Esophagus muscularis mucosa (tissue), 4 donors: ENCODE results near the gene FSCN2. TPM values are rescaled to one million over a fixed set of nuclear protein-coding genes. Genes with fewer than 3 reads are reported as not detected.

Experiments used
- DNase-seq: peaks from one replicate; pipeline ENCODE4 v3.0.0-alpha.2; 2017; ENCODE audit errors: extremely low spot score
- H3K27ac ChIP-seq, 4 donors: fragments of 200-600 bp; sonication (generic); replicated peaks in 1 of 4; 1 replicate in 3 of 4; 2 replicates in 1 of 4; pipeline ENCODE4 v1.5.1; 2016 to 2019; ENCODE audit warnings: mild to moderate bottlenecking in 1 of 4
- H3K27me3 ChIP-seq, 4 donors: fragments of 200-600 bp; sonication (generic); one replicate each; pipeline versions ENCODE4 v1.5.1 to v1.6.0; 2016 to 2019
- H3K36me3 ChIP-seq, 4 donors: fragments of 200-600 bp; sonication (generic); one replicate each; pipeline ENCODE4 v1.5.1; 2016 to 2019
- H3K4me1 ChIP-seq, 4 donors: fragments of 200-600 bp; sonication (generic); one replicate each; pipeline ENCODE4 v1.5.1; 2016 to 2019
- H3K4me3 ChIP-seq, 4 donors: fragments of 200-600 bp; sonication (generic); 1 replicate in 2 of 4; 2 replicates in 2 of 4; pipeline ENCODE4 v1.5.1; 2016 to 2019; ENCODE audit warnings: mild to moderate bottlenecking in 4 of 4, moderate library complexity in 1 of 4
- H3K9me3 ChIP-seq, 4 donors: fragments of 200-600 bp; sonication (generic); 1 replicate in 3 of 4; 2 replicates in 1 of 4; pipeline ENCODE4 v1.5.1; 2016 to 2019
- EP300 ChIP-seq: sonication (generic); formaldehyde crosslinking; IDR thresholded peaks from one replicate; pipeline ENCODE4 v1.6.1; 2017; ENCODE audit warnings: antibody characterized with exemption
- POLR2A ChIP-seq: fragments of 450-650 bp; IDR thresholded peaks from one replicate; pipeline ENCODE4 v1.6.1; 2017; ENCODE audit warnings: antibody characterized with exemption, moderate library complexity, mild to moderate bottlenecking, low read depth
- POLR2AphosphoS5 ChIP-seq, 2 donors: sonication (generic); formaldehyde crosslinking; IDR thresholded peaks; one replicate each; pipeline ENCODE4 v1.6.1; 2017; ENCODE audit warnings: antibody characterized with exemption in 2 of 2
- WGBS: methylation state at CpG from one replicate; pipeline ENCODE4 v1.1.5; 2018; 5-methylcytosine and 5-hydroxymethylcytosine counted together
- intact Hi-C: fragments of 100-400 bp; cut with DNase I; formaldehyde crosslinking; loops from one replicate; pipeline ENCODE4 v1.15.1; 2023
- total RNA-seq, 4 donors: library from RNA; depleted of rRNA; stranded (reverse); fragments of >200 nt; gene quantifications; one replicate each; pipeline versions ENCODE4 v1.1.0 to v1.2.1, GENCODE V29; 2016
- TF ChIP-seq, protein P1 (sequence below), 3 experiments: fragments of 200-600 bp in 2 of 3; fragments of 450-650 bp in 1 of 3; sonication (generic) in 2 of 3; IDR thresholded peaks; one replicate each; pipeline ENCODE4 v1.5.1; 2017 to 2019; ENCODE audit warnings: antibody characterized with exemption in 3 of 3, mild to moderate bottlenecking in 2 of 3, moderate library complexity in 1 of 3

FSCN2 gene
- total RNA-seq, 4 donors from 2014 or later = 1.2 to 2.4 (median 1.7) TPM

GRCh38 chr17:81489998-81490992 lies 37.9 kb upstream of the FSCN2 start:
- no peak overlapping the region for H3K4me3 ChIP-seq
- no peak for TF ChIP-seq POLR2AphosphoS5 (IDR thresholded peaks at IDR 0.05)
- TF ChIP-seq POLR2A = no peak
- H3K4me1 ChIP-seq = peaks cover 18 to 40% (median 28%) of the 10 kb centered on the region in 4 donors
- intact Hi-C loops = no loop called here
- no peaks in the 10 kb centered on the region for H3K9me3 ChIP-seq
- no peak for DNase-seq
- 70% methylated on average over 10 of the region's 14 CpGs for WGBS
- no peak overlapping the region for H3K27ac ChIP-seq
- H3K27me3 ChIP-seq = peaks cover 0 to 4% (median 0%) of the 10 kb centered on the region in 4 donors
- no peaks in the 10 kb centered on the region for H3K36me3 ChIP-seq

GRCh38 chr17:81491181-81491581 lies 37.0 kb upstream of the FSCN2 start:
- no peak for TF ChIP-seq POLR2AphosphoS5 (IDR thresholded peaks at IDR 0.05)
- Histone ChIP-seq H3K36me3 (no peaks in the 10 kb centered on the region), H3K27me3 (peaks cover 0 to 4% (median 0%) of the 10 kb centered on the region in 4 donors), H3K9me3 (no peaks in the 10 kb centered on the region), H3K4me3 (no peak overlapping the region), H3K4me1 (peaks cover 18 to 40% (median 28%) of the 10 kb centered on the region in 4 donors), H3K27ac (no peak overlapping the region)
- intact Hi-C loops = no loop called here
- no peak for DNase-seq
- WGBS = 49% methylated on average over 5 of the region's 5 CpGs

- Histone ChIP-seq H3K4me1 (peaks cover 18 to 40% (median 28%) of the 10 kb centered on the region in 4 donors), H3K4me3 (no peak overlapping the region), H3K9me3 (no peaks in the 10 kb centered on the region), H3K36me3 (no peaks in the 10 kb centered on the region), H3K27ac (no peak overlapping the region), H3K27me3 (peaks cover 0 to 4% (median 0%) of the 10 kb centered on the region in 4 donors)
- DNase-seq = no peak
- intact Hi-C loops = no loop called here
- no peak for TF ChIP-seq POLR2AphosphoS5 (IDR thresholded peaks at IDR 0.05)
- TF ChIP-seq, protein P1, sequence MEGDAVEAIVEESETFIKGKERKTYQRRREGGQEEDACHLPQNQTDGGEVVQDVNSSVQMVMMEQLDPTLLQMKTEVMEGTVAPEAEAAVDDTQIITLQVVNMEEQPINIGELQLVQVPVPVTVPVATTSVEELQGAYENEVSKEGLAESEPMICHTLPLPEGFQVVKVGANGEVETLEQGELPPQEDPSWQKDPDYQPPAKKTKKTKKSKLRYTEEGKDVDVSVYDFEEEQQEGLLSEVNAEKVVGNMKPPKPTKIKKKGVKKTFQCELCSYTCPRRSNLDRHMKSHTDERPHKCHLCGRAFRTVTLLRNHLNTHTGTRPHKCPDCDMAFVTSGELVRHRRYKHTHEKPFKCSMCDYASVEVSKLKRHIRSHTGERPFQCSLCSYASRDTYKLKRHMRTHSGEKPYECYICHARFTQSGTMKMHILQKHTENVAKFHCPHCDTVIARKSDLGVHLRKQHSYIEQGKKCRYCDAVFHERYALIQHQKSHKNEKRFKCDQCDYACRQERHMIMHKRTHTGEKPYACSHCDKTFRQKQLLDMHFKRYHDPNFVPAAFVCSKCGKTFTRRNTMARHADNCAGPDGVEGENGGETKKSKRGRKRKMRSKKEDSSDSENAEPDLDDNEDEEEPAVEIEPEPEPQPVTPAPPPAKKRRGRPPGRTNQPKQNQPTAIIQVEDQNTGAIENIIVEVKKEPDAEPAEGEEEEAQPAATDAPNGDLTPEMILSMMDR (IDR thresholded peaks at IDR 0.05) = no peak
- TF ChIP-seq POLR2A = no peak
- no peak for TF ChIP-seq EP300
- 21% methylated on average over 5 of the region's 5 CpGs for WGBS
Measured at GRCh38 chr17:81491761-81492160, 36.4 kb upstream of the FSCN2 start.

DNA sequence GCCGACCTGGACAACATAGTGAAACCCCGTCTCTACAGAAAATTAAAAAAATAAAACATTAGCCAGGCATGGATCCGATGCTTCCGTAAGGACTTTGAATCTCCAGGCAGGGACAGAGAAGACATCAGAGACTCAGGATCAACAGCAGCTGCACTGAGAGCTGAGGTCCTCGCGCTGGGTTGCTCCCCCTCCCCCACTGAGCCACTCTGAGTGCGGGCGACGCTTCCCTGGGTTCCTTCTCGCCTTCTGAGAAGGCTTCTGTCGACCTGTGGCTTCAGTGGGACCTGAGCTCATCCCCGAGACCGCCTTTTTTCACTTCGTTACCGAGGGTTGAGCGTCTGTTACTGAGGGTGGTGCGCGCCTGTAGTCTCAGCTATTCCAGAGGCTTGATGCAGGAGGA lies 36.0 kb upstream of the FSCN2 start:
- peaks cover 16 to 38% (median 28%) of the 10 kb centered on the region in 4 donors for H3K4me1 ChIP-seq
- no peak overlapping the region for H3K27ac ChIP-seq
- no peaks in the 10 kb centered on the region for H3K36me3 ChIP-seq
- intact Hi-C loops = no loop called here
- H3K4me3 ChIP-seq = no peak overlapping the region
- WGBS = 70% methylated on average over 18 of the region's 18 CpGs
- no peaks in the 10 kb centered on the region for H3K9me3 ChIP-seq
- H3K27me3 ChIP-seq = peaks cover 0 to 4% (median 0%) of the 10 kb centered on the region in 4 donors
- TF ChIP-seq EP300 = no peak
- no peak for TF ChIP-seq POLR2A
- no peak for TF ChIP-seq POLR2AphosphoS5 (IDR thresholded peaks at IDR 0.05)
- TF ChIP-seq, protein P1 (IDR thresholded peaks at IDR 0.05) = no peak
- DNase-seq = no peak

DNA sequence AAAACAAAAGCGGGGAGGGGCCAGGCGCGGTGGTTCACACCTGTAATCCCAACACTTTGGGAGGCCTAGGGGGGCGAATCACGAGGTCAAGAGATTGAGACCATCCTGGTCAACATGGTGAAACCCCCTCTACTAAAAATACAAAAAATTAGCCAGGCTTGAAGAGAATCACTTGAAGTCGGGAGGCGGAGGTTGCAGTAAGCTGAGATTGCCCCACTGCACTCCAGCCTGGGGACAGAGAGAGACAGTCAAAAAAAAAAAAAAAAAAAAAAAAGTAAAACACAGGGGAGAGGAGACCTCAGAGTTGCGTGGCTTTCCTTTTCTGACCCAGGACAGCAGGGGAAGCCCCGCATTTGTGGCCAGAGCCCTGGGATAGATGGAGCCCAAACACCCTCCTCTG lies 35.5 kb upstream of the FSCN2 start:
- no peak for DNase-seq
- H3K27me3 ChIP-seq = peaks cover 0 to 4% (median 0%) of the 10 kb centered on the region in 4 donors
- no peak overlapping the region for H3K27ac ChIP-seq
- intact Hi-C loops = no loop called here
- 84% methylated on average over 9 of the region's 9 CpGs for WGBS
- no peak for TF ChIP-seq POLR2A
- no peaks in the 10 kb centered on the region for H3K36me3 ChIP-seq
- H3K4me1 ChIP-seq = peaks cover 11 to 33% (median 23%) of the 10 kb centered on the region in 4 donors
- no peak overlapping the region for H3K4me3 ChIP-seq
- H3K9me3 ChIP-seq = no peaks in the 10 kb centered on the region

GRCh38 chr17:81493198-81494038 lies 34.8 kb upstream of the FSCN2 start:
- 97% methylated on average over 14 of the region's 16 CpGs for WGBS
- no peak for TF ChIP-seq POLR2A
- TF ChIP-seq EP300 = no peak
- TF ChIP-seq, protein P1 (IDR thresholded peaks at IDR 0.05) = no peak
- no peak for TF ChIP-seq POLR2AphosphoS5 (IDR thresholded peaks at IDR 0.05)

More at GRCh38 chr17:81493198-81494038, 34.8 kb upstream of the FSCN2 start:
- no peak for DNase-seq
- Histone ChIP-seq H3K27me3 (peaks cover 0 to 4% (median 0%) of the 10 kb centered on the region in 4 donors), H3K4me3 (no peak overlapping the region), H3K9me3 (no peaks in the 10 kb centered on the region), H3K36me3 (no peaks in the 10 kb centered on the region), H3K27ac (no peak overlapping the region), H3K4me1 (peaks cover 9 to 28% (median 18%) of the 10 kb centered on the region in 4 donors)
- intact Hi-C loops = no loop called here
